Activated naive CD8-positive, alpha-beta T cell treated with anti-CD3 and anti-CD28 coated beads, Interleukin-2, amount 50 U/mL, for 24 hours (primary cell): ENCODE data around the gene ZNF195.
"Not testable (repeated sequence)": the region's sequence is repeated elsewhere in the genome, so short reads cannot be mapped to it uniquely, and the experiment has no call there.

Experiments used
- ATAC-seq: fragments of 150-1000 bp; cut with Tn5 transposase; one replicate; pipeline ENCODE4 v1.10.0; 2021
- DNase-seq: peaks from one replicate; pipeline ENCODE4 v3.0.0; 2021
- H3K27ac Mint-ChIP-seq: one replicate; pipeline ENCODE4 v1.8.0; 2021; ENCODE audit warnings: mild to moderate bottlenecking, mixed read lengths
- H3K27me3 Mint-ChIP-seq: one replicate; pipeline ENCODE4 v1.8.0; 2021; ENCODE audit warnings: mixed read lengths
- H3K36me3 Mint-ChIP-seq: one replicate; pipeline ENCODE4 v1.8.0; 2021; ENCODE audit warnings: low read depth, mixed read lengths
- H3K4me1 Mint-ChIP-seq: one replicate; pipeline ENCODE4 v1.8.0; 2021; ENCODE audit warnings: mixed read lengths
- H3K4me3 Mint-ChIP-seq: one replicate; pipeline ENCODE4 v1.8.0; 2021; ENCODE audit warnings: mild to moderate bottlenecking, moderate library complexity, mixed read lengths
- H3K9me3 Mint-ChIP-seq: one replicate; pipeline ENCODE4 v1.8.0; 2021; ENCODE audit warnings: mixed read lengths

Gene ZNF195

DNA sequence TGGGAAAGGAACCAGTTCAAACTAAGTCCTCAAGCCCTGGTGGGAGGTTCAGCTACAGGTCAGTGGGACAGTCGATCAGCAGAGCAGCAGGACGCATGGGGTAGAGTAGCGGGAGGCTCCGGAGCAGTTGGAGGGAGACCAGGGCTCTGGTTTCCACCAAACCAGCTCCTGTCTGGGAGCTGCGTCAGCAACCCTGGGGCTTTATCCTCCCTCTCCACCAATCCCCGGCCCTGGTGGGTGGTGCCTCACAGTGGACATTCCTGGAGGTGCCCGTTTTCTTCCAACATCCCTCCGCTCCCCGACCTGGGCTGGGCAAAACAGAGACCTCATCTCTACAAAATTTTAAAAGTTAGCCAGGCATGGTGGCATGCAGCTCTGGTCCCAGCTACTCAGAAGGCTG, 32.4 kb downstream of the ZNF195 start:
- no peak overlapping the region for H3K4me3 Mint-ChIP-seq

DNA sequence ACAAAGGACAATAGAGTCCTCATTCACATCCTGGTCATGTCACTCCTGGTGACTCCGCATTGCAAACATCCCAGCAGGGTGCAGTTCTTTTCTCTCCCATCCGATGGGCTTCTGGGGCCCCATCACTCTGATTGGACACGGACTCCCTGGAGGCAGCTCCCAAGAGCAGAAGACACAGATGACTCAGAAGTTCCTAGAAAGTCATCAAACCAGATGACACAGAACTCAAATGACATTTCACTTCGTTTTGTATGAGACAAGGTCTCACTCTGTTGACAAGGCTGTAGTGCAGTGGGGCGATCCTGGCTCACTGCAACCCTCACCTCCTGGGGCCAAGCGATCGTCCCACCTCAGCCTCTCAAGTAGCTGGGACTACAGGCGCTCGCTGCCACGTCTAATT, 33.2 kb downstream of the ZNF195 start:
- peaks cover 20% of the 10 kb centered on the region for H3K36me3 Mint-ChIP-seq
- peaks cover 22% of the 10 kb centered on the region for H3K9me3 Mint-ChIP-seq
- DNase-seq: no peak
- H3K4me1 Mint-ChIP-seq: peaks cover 5% of the 10 kb centered on the region
- H3K27ac Mint-ChIP-seq: no peak overlapping the region
- H3K4me3 Mint-ChIP-seq: no peak overlapping the region
- peaks cover 16% of the 10 kb centered on the region for H3K27me3 Mint-ChIP-seq
- ATAC-seq: peak; percentile 57

More for the DNA sequence above, 32.4 kb downstream of the ZNF195 start:
- DNase-seq (no peak), ATAC-seq (no peak)
- Mint-ChIP-seq H3K27me3 (peaks cover 11% of the 10 kb centered on the region), H3K27ac (no peak overlapping the region), H3K9me3 (peaks cover 27% of the 10 kb centered on the region), H3K4me1 (peaks cover 5% of the 10 kb centered on the region), H3K36me3 (peaks cover 20% of the 10 kb centered on the region)

DNA sequence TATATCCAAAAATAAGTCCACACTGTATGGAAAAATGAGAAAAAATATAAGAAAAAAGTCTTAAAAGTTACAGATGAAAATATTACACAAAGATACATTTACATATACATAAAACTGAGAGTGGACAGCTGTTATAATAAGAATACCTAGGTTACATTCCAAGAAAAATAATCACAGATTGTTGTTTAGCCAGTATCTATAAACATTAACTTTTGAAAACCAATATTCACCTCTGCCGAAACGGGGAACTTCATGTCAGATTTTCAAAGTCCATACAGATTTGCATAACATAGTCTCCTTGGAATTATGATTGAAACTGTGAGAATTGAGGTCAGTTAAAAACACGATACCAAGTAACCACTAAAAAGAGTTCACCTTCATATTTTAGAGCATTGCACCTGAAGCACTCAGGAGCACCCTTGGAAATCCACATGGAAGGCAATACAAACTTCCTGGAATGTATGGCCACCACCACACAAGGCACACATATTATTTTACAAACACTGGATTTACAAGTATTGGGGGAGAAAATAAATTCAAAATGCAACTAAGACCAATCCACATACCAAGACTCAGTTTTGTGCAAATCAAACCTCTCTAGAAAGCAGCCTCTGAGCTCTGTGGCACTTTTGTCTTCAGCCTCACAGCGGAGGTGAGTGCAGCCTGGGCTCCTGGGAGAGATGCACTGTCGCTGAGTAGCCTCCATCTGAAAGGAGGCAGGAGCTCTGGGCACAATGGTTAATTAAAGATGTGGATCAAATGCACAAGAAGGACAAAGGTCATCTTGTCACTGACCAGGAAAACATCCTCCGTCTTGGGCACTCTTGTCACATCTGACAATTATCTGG, 34.4 kb downstream of the ZNF195 start:
- no peak for ATAC-seq
- peaks cover 5% of the 10 kb centered on the region for H3K4me1 Mint-ChIP-seq
- H3K27ac Mint-ChIP-seq: no peak overlapping the region
- H3K27me3 Mint-ChIP-seq: peaks cover 24% of the 10 kb centered on the region
- no peak overlapping the region for H3K4me3 Mint-ChIP-seq
- peaks cover 15% of the 10 kb centered on the region for H3K9me3 Mint-ChIP-seq
- peaks cover 17% of the 10 kb centered on the region for H3K36me3 Mint-ChIP-seq
- DNase-seq: no peak

DNA sequence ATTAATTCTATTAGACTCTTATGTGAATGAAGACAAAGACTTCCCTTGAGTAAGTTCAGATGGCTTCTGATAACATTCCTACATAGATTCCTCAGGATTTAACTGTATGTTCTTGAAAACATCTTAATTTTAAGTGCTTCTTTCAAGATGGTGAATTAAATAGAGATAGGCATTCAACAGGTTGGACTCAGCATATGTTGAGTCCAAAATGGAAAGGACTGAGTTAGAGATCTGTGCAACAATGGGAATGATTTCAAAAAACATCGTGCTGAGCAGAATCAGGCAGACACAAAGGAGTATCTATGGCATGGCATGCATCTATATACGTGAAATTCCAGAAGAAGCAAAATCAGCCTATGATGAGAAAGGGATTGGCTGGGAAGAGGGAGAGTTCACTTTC, 36.2 kb downstream of the ZNF195 start:
- no peak for DNase-seq
- ATAC-seq: no peak
- peaks cover 8% of the 10 kb centered on the region for H3K9me3 Mint-ChIP-seq
- H3K27me3 Mint-ChIP-seq: peaks cover 33% of the 10 kb centered on the region
- peaks cover 9% of the 10 kb centered on the region for H3K36me3 Mint-ChIP-seq
- no peak overlapping the region for H3K4me3 Mint-ChIP-seq
- no peak overlapping the region for H3K27ac Mint-ChIP-seq
- H3K4me1 Mint-ChIP-seq: peaks cover 5% of the 10 kb centered on the region

DNA sequence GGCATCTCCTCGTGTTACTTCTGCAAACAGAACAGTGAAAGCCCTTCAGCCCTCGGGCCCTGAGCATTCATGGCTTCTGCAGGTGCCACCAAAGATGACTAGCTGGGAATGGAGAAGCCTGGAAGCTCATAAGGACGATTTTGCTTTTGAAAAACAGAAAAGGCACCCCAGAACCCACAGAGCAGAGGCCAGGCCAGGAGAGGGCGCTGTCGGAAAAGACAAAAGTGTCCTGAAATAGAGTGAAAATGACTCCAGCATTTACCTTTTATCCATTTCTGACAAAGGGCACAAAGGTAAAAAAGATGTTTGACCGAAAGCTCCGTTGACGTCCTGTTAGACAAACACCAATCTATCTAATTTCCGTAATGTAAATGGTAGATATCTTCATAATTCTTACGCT, 37.6 kb downstream of the ZNF195 start:
- no peak overlapping the region for H3K27ac Mint-ChIP-seq
- ATAC-seq: no peak
- H3K27me3 Mint-ChIP-seq: peaks cover 33% of the 10 kb centered on the region
- H3K9me3 Mint-ChIP-seq: no peaks in the 10 kb centered on the region
- H3K4me1 Mint-ChIP-seq: peaks cover 5% of the 10 kb centered on the region
- H3K4me3 Mint-ChIP-seq: no peak overlapping the region
- peaks cover 3% of the 10 kb centered on the region for H3K36me3 Mint-ChIP-seq
- peak; percentile 76 for DNase-seq

DNA sequence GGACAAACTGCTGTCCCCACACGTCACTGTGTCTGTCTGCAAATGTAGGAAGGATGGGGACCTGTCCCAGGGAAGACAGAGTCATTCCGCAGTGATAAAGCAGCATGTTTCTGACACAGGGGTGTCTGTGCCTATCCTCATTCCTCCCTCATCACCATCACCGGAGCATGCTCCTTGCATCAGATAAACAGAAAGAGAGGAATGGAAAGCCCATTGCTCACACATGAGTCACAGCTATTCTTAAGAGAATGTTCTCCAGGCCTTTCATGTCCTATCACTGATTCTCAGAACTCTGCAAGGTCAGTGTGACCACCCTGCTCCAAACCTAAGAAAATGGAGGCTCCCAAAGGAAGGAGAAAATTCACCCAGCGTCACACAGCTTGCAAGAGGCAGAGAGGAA, 38.9 kb downstream of the ZNF195 start:
- no peak for ATAC-seq
- no peaks in the 10 kb centered on the region for H3K4me1 Mint-ChIP-seq
- no peaks in the 10 kb centered on the region for H3K9me3 Mint-ChIP-seq
- no peak overlapping the region for H3K4me3 Mint-ChIP-seq
- H3K27ac Mint-ChIP-seq: no peak overlapping the region
- H3K27me3 Mint-ChIP-seq: peaks cover 33% of the 10 kb centered on the region
- no peak for DNase-seq
- no peaks in the 10 kb centered on the region for H3K36me3 Mint-ChIP-seq

DNA sequence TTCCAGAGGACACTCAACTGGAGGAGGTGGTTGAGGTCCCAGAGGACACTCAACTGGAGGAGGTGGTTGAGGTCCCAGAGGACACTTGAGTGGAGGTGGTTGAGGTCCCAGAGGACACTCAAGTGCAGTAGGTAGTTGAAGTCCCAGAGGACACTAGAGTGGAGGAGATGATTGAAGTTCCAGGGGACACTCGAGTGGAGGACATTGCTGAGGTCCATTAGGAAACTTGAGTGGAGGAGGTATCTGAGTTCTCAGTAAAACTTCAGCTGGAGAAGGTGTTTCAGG, 39.7 kb downstream of the ZNF195 start:
- Mint-ChIP-seq H3K27ac (no peak overlapping the region), H3K4me1 (no peaks in the 10 kb centered on the region), H3K9me3 (no peaks in the 10 kb centered on the region), H3K4me3 (no peak overlapping the region), H3K36me3 (no peaks in the 10 kb centered on the region), H3K27me3 (peaks cover 33% of the 10 kb centered on the region)
- DNase-seq (no peak), ATAC-seq (no peak)

DNA sequence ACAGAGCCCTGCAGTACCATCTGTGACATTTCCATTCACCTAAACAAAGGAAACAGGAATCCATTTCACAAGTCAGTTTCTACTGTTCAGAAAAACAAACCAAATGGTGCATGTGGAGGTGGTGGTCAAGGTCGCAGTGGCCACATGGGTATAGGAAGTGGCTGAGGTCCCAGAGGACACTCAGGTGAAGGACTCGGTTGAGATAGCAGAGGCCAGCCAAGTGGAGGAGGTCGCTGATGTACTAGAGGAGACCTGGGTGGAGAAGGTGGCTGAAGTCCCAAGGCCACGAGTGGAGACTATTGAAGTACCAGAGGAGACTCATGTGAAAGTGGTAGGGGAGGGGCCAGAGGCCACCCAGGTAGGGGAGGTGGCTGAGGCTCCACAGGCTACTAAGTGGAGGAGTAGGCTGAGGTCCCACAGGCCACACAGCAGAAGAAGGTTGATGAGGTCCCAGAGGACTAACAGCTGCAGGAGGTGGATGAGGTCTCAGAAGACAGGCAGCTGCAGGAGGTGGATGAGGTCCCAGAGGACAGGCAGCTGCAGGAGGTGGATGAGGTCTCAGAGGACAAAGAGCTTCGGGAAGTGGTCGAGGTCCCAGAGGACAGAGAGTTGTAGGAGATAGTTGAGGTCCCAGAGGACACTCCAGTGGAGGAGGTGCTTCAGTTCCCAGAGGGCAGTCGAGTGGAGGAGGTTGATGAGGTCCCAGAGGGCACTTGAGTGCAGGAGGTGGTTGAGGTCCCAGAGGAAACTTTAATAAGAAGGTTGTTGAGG, 40.2 kb downstream of the ZNF195 start:
- Mint-ChIP-seq H3K4me1 (no peaks in the 10 kb centered on the region), H3K4me3 (no peak overlapping the region), H3K27me3 (peaks cover 32% of the 10 kb centered on the region), H3K27ac (peak overlapping the region; percentile 29), H3K9me3 (no peaks in the 10 kb centered on the region), H3K36me3 (no peaks in the 10 kb centered on the region)
- no peak for ATAC-seq
- no peak for DNase-seq

DNA sequence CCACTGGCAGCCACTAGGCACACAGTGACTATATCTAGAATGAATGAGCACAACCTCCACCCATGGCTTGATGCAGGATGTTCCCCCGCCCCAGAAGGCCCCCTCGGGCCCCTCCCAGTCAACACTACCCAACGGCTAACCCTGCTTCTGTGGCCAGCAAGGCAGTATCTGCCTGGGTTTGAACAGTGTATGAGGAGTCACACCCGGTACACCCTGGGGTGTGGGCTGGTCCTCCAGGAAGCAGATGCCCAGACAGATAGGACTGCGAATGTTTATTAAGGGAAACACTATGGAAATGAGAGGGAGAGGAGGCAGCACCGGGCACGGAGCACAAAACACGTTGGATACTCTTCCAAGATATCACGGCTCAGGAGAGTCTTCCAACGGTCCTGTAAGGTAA, 42.5 kb downstream of the ZNF195 start:
- H3K4me1 Mint-ChIP-seq, H3K27ac Mint-ChIP-seq, DNase-seq, H3K36me3 Mint-ChIP-seq, H3K9me3 Mint-ChIP-seq, ATAC-seq, H3K4me3 Mint-ChIP-seq: not testable (repeated sequence)
- peaks cover 21% of the 10 kb centered on the region for H3K27me3 Mint-ChIP-seq

DNA sequence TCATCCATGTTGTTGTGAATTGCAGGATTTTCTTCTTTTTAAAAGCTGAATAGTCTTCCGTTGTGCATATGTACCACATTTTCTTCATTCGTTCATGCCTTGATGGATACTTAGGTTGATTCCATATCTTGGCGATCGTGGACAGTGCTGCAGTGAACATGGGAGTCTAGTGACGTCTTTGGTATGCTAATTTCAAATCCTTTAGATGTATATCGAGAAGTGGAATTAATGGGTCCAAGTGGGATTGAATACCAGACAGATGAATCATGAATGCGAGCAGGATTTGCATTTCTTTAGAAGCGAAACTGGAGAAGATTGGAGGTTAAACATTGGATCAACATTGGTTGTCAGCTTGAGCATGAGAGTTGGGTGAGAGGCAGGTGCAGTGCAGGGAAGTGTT, 45.8 kb downstream of the ZNF195 start:
- not testable (repeated sequence) for H3K27ac Mint-ChIP-seq, H3K9me3 Mint-ChIP-seq, H3K27me3 Mint-ChIP-seq, H3K4me1 Mint-ChIP-seq, ATAC-seq, DNase-seq, H3K4me3 Mint-ChIP-seq, H3K36me3 Mint-ChIP-seq

DNA sequence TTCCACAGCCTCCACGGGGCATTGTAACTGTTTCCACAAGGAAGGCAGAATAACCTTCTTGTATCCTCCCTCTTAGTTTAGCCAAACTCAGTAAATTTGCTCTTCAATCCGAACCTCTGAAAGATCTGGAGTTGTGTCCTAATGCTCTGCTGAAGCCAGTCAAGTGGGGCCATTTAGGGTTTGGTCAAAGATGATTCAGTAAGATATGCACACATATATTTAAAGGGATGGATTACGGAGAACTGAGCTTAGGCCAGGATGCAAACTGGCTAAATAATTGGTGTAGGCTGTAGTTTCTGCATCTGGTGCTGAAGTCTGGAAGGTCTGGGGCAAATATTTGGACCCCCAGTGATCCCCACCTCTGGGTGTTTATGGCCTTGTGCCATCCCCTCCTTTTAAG, 47.9 kb downstream of the ZNF195 start:
- not testable (repeated sequence) for H3K4me1 Mint-ChIP-seq, H3K27me3 Mint-ChIP-seq, ATAC-seq, DNase-seq, H3K36me3 Mint-ChIP-seq, H3K9me3 Mint-ChIP-seq, H3K27ac Mint-ChIP-seq, H3K4me3 Mint-ChIP-seq

DNA sequence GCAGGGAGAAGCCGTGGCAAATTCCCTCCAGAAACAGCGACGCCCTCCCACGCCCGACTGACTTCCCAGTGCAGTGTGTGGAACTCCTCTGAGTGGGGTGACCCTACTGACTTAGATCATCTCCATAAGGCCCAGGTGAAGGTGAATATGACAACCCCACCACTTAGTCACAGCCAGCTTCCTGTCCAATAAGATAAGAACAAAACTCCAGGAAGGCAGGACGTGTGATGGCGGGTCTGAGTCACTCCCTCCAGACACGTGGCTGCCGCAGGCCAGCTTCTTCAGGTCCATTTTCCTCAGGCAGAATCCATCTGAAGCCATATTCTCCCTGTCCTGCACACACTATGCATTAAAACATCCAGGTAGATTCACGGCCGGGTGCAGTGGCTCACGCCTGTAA, 48.9 kb downstream of the ZNF195 start:
- DNase-seq, ATAC-seq, H3K36me3 Mint-ChIP-seq: not testable (repeated sequence)

DNA sequence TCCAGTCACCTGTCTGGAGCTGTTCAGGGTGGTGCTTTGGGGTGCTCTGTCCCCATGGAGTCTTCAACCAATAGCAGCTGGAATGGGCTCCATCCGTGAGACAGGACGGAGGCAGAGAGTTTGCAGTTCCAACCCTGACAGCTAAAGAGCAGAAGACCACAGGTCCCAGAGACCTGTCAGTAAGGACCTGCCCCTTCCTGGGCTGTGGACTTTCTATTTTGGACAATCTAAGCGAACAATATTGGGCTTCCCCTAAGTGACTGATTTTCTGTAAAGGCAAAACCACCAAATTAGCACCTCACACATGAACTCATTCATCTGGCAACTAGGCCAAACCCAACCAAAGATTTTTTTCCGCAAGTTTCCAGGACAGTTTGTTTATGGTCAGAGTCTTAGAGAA, 50.4 kb downstream of the ZNF195 start:
- not testable (repeated sequence) for H3K4me3 Mint-ChIP-seq, H3K4me1 Mint-ChIP-seq, DNase-seq, H3K36me3 Mint-ChIP-seq, H3K9me3 Mint-ChIP-seq, ATAC-seq, H3K27ac Mint-ChIP-seq, H3K27me3 Mint-ChIP-seq

More for the DNA sequence above, 48.9 kb downstream of the ZNF195 start:
- not testable (repeated sequence) for H3K9me3 Mint-ChIP-seq, H3K4me1 Mint-ChIP-seq, H3K27me3 Mint-ChIP-seq, H3K27ac Mint-ChIP-seq, H3K4me3 Mint-ChIP-seq

DNA sequence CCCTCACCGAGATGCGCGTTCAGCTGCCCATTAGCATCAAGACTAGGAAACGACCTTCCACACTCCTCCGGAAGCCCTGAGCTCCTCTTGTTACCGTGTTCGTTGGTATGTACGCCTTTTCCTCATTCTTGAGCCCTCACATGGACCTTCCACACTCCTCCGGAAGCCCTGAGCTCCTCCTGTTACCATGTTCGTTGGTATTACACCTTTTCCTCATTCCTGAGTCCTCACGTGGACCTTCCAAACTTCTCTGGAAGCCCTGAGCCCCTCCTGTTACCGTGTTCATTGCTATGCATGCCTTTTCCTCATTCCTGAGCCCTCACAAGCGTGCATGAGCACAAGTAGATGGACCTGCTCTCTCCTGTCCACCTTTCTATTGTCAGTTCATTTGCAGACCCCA, 52.5 kb downstream of the ZNF195 start:
- not testable (repeated sequence) for DNase-seq, H3K4me3 Mint-ChIP-seq, H3K27me3 Mint-ChIP-seq, H3K36me3 Mint-ChIP-seq, ATAC-seq, H3K9me3 Mint-ChIP-seq, H3K27ac Mint-ChIP-seq, H3K4me1 Mint-ChIP-seq

DNA sequence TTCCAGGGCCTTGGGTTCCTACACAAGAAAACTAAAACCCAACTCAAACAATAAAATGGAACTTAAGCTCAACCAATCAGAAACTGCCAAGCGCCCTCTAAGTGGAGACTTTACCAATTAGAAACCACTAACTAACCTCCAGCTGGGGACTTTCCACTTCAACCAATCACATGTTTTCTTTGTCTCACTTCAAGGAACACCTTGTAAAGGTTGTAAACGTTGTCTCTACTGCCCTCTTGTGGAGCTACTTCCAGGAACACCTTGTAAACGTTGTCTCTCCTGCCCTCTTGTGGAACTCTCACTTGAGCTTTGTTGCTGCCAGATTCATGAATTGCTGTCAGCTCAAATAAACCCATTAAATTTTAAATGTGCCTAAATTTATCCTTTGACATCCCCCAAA, 54.2 kb downstream of the ZNF195 start:
- H3K4me3 Mint-ChIP-seq: not testable (repeated sequence)
- peak; percentile 65 for ATAC-seq

More for the DNA sequence above, 54.2 kb downstream of the ZNF195 start:
- H3K9me3 Mint-ChIP-seq, DNase-seq, H3K4me1 Mint-ChIP-seq, H3K36me3 Mint-ChIP-seq, H3K27ac Mint-ChIP-seq, H3K27me3 Mint-ChIP-seq: not testable (repeated sequence)
